Neural crest cell (in vitro differentiated cells): ENCODE results near the gene IL17D. TPM values are rescaled to one million over a fixed set of nuclear protein-coding genes. Genes with fewer than 3 reads are reported as not detected.

Experiments used
- DNase-seq: peaks from one replicate; pipeline ENCODE4 v3.0.0; 2021; ENCODE audit warnings: low read depth, mixed read lengths, low spot score
- H3K27ac Mint-ChIP-seq: one replicate; pipeline ENCODE4 v1.8.0; 2021; ENCODE audit warnings: mild to moderate bottlenecking, mixed read lengths; ENCODE audit not compliant: unreplicated experiment
- H3K27me3 Mint-ChIP-seq: 2 replicates; pipeline ENCODE4 v1.8.0; 2021; ENCODE audit warnings: low read depth, mild to moderate bottlenecking, mixed read lengths
- H3K36me3 Mint-ChIP-seq: 2 replicates; pipeline ENCODE4 v1.8.0; 2021; ENCODE audit warnings: low read depth, mild to moderate bottlenecking, mixed read lengths
- H3K4me1 Mint-ChIP-seq: 2 replicates; pipeline ENCODE4 v1.8.0; 2021; ENCODE audit warnings: mixed read lengths
- H3K4me3 Mint-ChIP-seq: one replicate; pipeline ENCODE4 v1.8.0; 2021; ENCODE audit warnings: mild to moderate bottlenecking, mixed read lengths
- H3K9me3 Mint-ChIP-seq: 2 replicates; pipeline ENCODE4 v1.8.0; 2021; ENCODE audit warnings: mixed read lengths
- long read RNA-seq: library from polyadenylated mRNA; unstranded; transcript quantifications from one replicate; pipeline ENCODE4 v2.0.0, GENCODE V29; 2020
- total RNA-seq: library from RNA; stranded (reverse); gene quantifications from 2 replicates; pipeline ENCODE4 v1.2.1, GENCODE V29; 2021
- TF ChIP-seq, protein P1 (sequence below): fragments of 200-600 bp; sonication (generic); conservative IDR thresholded peaks from 2 replicates; pipeline ENCODE4 v1.5.0; 2021; ENCODE audit warnings: antibody characterized with exemption, mild to moderate bottlenecking

Gene IL17D, protein sequence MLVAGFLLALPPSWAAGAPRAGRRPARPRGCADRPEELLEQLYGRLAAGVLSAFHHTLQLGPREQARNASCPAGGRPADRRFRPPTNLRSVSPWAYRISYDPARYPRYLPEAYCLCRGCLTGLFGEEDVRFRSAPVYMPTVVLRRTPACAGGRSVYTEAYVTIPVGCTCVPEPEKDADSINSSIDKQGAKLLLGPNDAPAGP
- total RNA-seq: 7.9 and 8.4 TPM in 2 replicates
- long read RNA-seq: 0 reads

DNA sequence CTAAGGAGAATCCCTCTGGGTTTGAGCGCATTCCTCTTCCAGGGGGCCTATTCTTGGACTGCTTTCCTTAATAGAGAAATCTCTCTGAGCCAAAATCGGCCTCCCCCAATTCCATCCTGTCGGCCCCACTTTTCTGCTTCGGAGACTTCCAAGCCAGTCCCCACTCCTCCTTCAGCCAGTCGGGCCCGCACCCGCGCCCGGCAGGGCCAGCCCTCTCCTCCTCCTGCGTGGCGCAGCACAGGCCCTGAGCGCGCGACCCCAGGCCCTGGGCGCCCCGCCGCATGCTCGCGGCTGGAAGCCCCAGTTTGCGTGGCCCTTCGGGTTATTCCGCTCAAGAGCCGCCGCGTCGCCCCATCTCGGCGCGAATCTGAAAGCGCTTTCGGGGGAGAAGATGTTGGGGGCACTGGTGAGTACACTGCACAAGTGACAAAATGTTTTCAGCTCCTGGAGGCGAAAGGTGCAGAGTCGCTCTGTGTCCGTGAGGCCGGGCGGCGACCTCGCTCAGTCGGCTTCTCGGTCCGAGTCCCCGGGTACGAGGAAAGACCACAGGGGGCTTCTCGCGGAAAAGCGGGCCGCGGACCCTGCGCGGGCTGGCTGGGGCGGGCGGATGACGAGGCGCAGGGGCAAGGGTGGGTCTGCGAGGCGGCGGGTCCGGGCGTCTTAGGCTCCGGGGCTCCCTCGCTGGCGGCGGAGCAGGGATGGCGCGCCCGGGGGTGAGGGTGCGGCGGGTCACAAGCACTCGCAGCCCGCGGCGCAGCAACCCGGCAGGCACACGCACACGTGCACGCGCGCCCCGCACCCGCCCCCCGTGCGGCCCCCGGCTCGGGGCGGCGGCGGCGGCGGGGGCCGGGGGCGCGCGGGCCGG lies at the start of gene IL17D:
Gene IL17D (plus strand): TSS at position 785 of the 865 bp plus-strand sequence. CDS start 303 bp downstream, outside the sequence.
- Mint-ChIP-seq H3K27me3 (peaks cover 7% of the 10 kb centered on the region), H3K4me3 (peak within 1 kb of the TSS; percentile 95), H3K36me3 (peaks cover 7% of the 10 kb centered on the region), H3K4me1 (peaks cover 20% of the 10 kb centered on the region), H3K9me3 (no peaks in the 10 kb centered on the region), H3K27ac (peak within 1 kb of the TSS; percentile 92)
- TF ChIP-seq, protein P1, sequence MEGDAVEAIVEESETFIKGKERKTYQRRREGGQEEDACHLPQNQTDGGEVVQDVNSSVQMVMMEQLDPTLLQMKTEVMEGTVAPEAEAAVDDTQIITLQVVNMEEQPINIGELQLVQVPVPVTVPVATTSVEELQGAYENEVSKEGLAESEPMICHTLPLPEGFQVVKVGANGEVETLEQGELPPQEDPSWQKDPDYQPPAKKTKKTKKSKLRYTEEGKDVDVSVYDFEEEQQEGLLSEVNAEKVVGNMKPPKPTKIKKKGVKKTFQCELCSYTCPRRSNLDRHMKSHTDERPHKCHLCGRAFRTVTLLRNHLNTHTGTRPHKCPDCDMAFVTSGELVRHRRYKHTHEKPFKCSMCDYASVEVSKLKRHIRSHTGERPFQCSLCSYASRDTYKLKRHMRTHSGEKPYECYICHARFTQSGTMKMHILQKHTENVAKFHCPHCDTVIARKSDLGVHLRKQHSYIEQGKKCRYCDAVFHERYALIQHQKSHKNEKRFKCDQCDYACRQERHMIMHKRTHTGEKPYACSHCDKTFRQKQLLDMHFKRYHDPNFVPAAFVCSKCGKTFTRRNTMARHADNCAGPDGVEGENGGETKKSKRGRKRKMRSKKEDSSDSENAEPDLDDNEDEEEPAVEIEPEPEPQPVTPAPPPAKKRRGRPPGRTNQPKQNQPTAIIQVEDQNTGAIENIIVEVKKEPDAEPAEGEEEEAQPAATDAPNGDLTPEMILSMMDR: no peak
- DNase-seq: peak; percentile 33

DNA sequence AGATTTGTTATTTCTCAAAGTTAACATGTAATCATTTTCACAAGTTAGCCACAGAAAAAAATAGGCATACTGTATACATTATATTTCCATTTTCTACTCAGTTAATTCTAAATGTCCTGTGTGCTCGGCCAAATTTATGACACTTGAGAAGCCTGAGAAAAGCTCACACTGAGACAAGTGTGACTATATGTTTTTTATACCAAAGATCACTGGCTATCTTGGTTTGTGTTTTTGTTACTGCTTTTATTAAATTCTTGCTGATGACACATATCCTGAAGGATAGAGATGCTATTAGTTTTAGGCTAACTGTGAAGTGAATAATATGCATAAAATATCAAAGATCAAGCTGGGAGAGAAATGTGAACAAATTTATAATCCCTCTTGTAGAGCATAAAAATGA lies 49.3 kb upstream of the IL17D start:
- TF ChIP-seq, protein P1: no peak
- Mint-ChIP-seq H3K4me1 (no peaks in the 10 kb centered on the region), H3K4me3 (no peak overlapping the region), H3K9me3 (peaks cover 3% of the 10 kb centered on the region), H3K36me3 (peaks cover 13% of the 10 kb centered on the region), H3K27ac (no peak overlapping the region), H3K27me3 (no peaks in the 10 kb centered on the region)
- no peak for DNase-seq

DNA sequence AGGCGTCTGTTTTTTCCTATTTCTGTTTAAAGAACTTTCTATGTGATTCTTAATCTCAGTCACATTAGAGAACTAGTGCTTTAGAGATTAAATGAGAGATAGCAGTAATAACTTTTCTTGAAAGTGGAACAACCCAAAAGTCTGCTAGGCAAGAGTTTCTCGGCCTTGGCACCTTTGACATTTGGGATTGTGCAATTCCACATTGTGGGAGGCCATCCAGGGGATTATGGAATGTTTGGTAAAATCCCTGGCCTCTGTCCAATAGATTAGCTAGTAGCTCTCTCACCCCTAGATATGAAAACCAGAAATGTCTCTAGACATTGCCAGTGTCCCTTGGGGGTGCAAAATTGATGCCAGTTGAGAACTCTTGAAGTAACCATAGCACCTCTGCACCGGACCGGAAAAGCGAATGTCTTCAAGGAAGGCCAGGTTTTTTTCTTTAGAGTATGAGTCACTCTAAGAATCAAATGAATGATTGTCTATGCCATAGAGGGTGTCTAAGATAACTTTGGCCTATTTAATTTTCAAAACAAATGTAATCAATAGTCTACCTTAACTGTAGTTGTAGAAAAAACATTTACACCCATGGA lies 45.0 kb upstream of the IL17D start:
- no peaks in the 10 kb centered on the region for H3K9me3 Mint-ChIP-seq
- TF ChIP-seq, protein P1: no peak
- H3K4me1 Mint-ChIP-seq: no peaks in the 10 kb centered on the region
- H3K27me3 Mint-ChIP-seq: no peaks in the 10 kb centered on the region
- H3K36me3 Mint-ChIP-seq: peaks cover 5% of the 10 kb centered on the region
- no peak for DNase-seq
- H3K4me3 Mint-ChIP-seq: no peak overlapping the region
- no peak overlapping the region for H3K27ac Mint-ChIP-seq

DNA sequence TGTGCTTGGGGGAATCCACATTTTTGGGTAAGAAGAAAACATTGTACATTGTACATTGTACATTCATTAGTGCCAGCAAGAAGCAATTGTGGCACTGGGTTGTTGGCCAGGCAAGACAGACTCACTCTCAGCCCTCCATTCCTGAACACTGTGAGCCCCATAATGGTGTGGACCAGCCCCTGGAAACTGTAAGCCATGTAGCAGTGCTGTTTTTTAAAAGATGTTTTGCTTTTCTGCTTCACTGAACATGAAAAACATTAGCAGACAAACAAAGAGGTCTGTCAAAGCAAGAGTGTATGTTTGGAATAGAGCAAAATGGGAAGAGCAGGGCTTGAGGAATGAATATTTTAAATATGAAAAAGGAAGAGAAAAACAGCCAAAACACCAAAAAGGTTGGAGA lies 39.1 kb upstream of the IL17D start:
- Mint-ChIP-seq H3K27me3 (no peaks in the 10 kb centered on the region), H3K4me1 (peaks cover 7% of the 10 kb centered on the region), H3K9me3 (no peaks in the 10 kb centered on the region), H3K4me3 (no peak overlapping the region), H3K27ac (no peak overlapping the region), H3K36me3 (peaks cover 10% of the 10 kb centered on the region)
- TF ChIP-seq, protein P1: no peak
- no peak for DNase-seq

DNA sequence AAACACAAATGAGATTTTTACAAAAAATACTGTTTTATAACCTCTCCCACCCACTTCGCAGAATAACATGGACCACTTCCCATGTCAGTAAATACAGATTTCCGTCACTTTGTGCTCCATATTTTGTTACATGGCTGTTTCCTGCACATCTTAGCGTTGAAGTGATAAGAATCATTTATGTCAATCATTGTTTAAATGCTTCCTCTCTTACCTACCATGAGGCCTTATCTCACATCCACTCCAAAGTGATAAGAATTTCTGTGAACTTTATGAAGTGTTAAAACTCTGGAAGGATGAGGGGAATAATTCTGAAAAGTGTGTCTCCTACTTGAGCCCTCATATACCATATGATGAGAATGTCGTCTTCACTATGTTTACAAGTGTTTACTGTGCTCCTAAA lies 36.6 kb upstream of the IL17D start:
- Mint-ChIP-seq H3K9me3 (no peaks in the 10 kb centered on the region), H3K4me1 (peaks cover 7% of the 10 kb centered on the region), H3K4me3 (no peak overlapping the region), H3K27me3 (no peaks in the 10 kb centered on the region), H3K36me3 (peaks cover 14% of the 10 kb centered on the region), H3K27ac (no peak overlapping the region)
- TF ChIP-seq, protein P1: no peak
- DNase-seq: no peak
